ES-I3 (cell line): ENCODE results near the gene PLD4.

Experiments
- H3K36me3 ChIP-seq: 2 replicates; pipeline ENCODE4 v1.6.1; 2013; ENCODE audit warnings: mild to moderate bottlenecking, low read length, control low read depth, moderate library complexity; ENCODE audit not compliant: insufficient read depth
- H3K4me1 ChIP-seq: 2 replicates; pipeline ENCODE4 v1.6.1; 2013; ENCODE audit warnings: mild to moderate bottlenecking, control low read depth, low read length; ENCODE audit not compliant: insufficient read depth
- H3K9ac ChIP-seq: 2 replicates; pipeline ENCODE4 v1.6.1; 2013; ENCODE audit warnings: low read depth, mild to moderate bottlenecking, low read length, moderate library complexity
- H3K9me3 ChIP-seq: 2 replicates; pipeline ENCODE4 v1.6.1; 2013; ENCODE audit warnings: mild to moderate bottlenecking, low read length, moderate library complexity; ENCODE audit not compliant: control insufficient read depth, insufficient read depth

Gene PLD4

GRCh38 chr14:104954746-104955395 lies 30.2 kb downstream of the PLD4 start:
- Histone ChIP-seq H3K9ac (no peak overlapping the region), H3K36me3 (no peaks in the 10 kb centered on the region; the same call in 1 of the 2 replicates), H3K4me1 (no peaks in the 10 kb centered on the region), H3K9me3 (no peaks in the 10 kb centered on the region)

- H3K4me1 ChIP-seq = no peaks in the 10 kb centered on the region
- H3K9me3 ChIP-seq = no peaks in the 10 kb centered on the region
- no peaks in the 10 kb centered on the region; the same call in 1 of the 2 replicates for H3K36me3 ChIP-seq
- H3K9ac ChIP-seq = no peak overlapping the region
Measured at GRCh38 chr14:104955396-104955770, 30.7 kb downstream of the PLD4 start.

DNA sequence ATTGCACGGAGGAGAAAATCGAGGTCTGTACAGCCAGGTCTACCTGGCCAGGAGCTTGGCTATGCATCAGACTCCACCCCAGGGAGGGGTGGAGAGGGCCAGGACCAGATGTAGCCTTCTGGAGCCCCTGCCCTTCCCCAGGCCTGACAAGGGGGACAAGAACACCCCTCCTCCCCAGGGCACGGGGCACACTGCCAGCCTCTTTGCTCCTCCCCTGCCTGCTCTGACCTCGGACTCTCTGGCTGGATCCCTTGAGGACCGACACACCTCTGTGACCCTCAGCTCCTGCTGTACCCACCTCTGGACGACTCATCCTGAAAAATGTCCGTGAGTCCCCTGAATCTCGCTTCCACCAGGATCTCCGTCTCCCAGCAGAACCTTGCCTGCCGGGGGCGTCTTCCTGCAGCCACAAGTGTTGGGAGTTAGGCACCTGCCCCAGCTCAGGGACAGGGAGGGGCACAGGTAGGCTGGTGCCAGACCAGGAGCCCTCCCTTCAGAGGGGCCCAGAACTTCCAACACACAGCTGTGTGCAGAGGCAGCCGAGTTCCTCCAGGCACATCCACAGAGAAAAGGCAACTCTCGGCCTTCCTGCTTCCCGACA lies 31.7 kb downstream of the PLD4 start:
- H3K9ac ChIP-seq = no peak overlapping the region

GRCh38 chr14:104957146-104958113 lies 32.8 kb downstream of the PLD4 start:
- no peaks in the 10 kb centered on the region; the same call in 1 of the 2 replicates for H3K36me3 ChIP-seq
- no peak overlapping the region for H3K9ac ChIP-seq
- H3K4me1 ChIP-seq = no peaks in the 10 kb centered on the region
- no peaks in the 10 kb centered on the region for H3K9me3 ChIP-seq

More for the DNA sequence above, 31.7 kb downstream of the PLD4 start:
- Histone ChIP-seq H3K4me1 (no peaks in the 10 kb centered on the region), H3K36me3 (no peaks in the 10 kb centered on the region; the same call in 1 of the 2 replicates), H3K9me3 (no peaks in the 10 kb centered on the region)

- no peaks in the 10 kb centered on the region for H3K9me3 ChIP-seq
- no peak overlapping the region for H3K9ac ChIP-seq
- H3K4me1 ChIP-seq = peaks cover 16% of the 10 kb centered on the region; the same call in 1 of the 2 replicates
- no peaks in the 10 kb centered on the region for H3K36me3 ChIP-seq
Measured at GRCh38 chr14:104964546-104964945, 39.9 kb downstream of the PLD4 start.

GRCh38 chr14:104965561-104966231 lies 41.0 kb downstream of the PLD4 start:
- Histone ChIP-seq H3K9me3 (no peaks in the 10 kb centered on the region), H3K4me1 (peaks cover 24% of the 10 kb centered on the region; the same call in 1 of the 2 replicates), H3K9ac (no peak overlapping the region), H3K36me3 (no peaks in the 10 kb centered on the region)

- Histone ChIP-seq H3K4me1 (peaks cover 29% of the 10 kb centered on the region; the same call in 1 of the 2 replicates), H3K9ac (no peak overlapping the region), H3K36me3 (no peaks in the 10 kb centered on the region), H3K9me3 (no peaks in the 10 kb centered on the region)
Measured at GRCh38 chr14:104966261-104966865, 41.7 kb downstream of the PLD4 start.

GRCh38 chr14:104966981-104967385 lies 42.3 kb downstream of the PLD4 start:
- Histone ChIP-seq H3K9ac (peak overlapping the region; percentile 48; the same call in 1 of the 2 replicates), H3K4me1 (peaks cover 34% of the 10 kb centered on the region; the same call in 1 of the 2 replicates), H3K36me3 (no peaks in the 10 kb centered on the region), H3K9me3 (no peaks in the 10 kb centered on the region)

DNA sequence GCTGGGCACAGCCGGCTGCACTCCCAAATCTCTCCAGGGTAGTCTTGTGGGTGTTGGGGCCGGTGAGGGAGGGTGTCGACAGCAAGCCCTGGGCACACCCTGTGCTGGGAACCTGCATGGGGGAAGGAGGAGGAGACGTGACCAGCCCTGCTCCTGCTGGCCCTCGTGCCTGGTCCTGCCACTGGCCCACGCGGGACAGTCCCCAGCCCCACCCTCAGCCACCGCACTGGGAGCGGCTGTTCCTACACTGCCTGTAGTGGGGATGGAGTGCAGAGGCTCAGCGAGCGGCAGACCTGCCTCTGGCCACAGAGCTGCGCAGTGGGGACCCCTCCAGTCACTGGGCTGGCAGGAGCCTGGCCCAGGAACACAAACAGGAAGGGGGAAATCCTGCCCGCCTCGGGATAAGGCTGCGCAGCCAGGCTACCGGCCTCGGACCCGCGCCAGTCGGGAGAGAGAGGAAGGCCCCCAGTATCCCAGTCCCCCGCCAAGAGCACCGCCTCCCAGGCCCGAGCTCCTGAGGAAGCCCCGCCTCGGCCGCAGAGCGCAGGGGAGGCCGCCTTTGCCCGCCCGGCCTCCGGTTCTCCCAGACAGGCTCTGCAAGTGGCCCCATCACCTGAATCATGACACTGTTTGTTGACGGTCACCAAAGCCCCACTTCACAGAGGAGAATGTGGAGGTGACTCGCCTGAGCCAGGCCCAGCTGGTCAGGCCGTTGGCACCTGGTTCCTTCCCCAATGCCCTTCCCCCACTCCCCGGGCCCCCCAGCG lies 42.9 kb downstream of the PLD4 start:
- H3K9ac ChIP-seq = peak overlapping the region; percentile 48
- no peaks in the 10 kb centered on the region for H3K36me3 ChIP-seq
- H3K4me1 ChIP-seq = peaks cover 39% of the 10 kb centered on the region; the same call in 1 of the 2 replicates
- H3K9me3 ChIP-seq = no peaks in the 10 kb centered on the region

GRCh38 chr14:104968153-104968527 lies 43.5 kb downstream of the PLD4 start:
- H3K9me3 ChIP-seq = no peaks in the 10 kb centered on the region
- H3K9ac ChIP-seq = peak overlapping the region; percentile 48; the same call in 1 of the 2 replicates
- peaks cover 44% of the 10 kb centered on the region; the same call in 1 of the 2 replicates for H3K4me1 ChIP-seq
- H3K36me3 ChIP-seq = no peaks in the 10 kb centered on the region

DNA sequence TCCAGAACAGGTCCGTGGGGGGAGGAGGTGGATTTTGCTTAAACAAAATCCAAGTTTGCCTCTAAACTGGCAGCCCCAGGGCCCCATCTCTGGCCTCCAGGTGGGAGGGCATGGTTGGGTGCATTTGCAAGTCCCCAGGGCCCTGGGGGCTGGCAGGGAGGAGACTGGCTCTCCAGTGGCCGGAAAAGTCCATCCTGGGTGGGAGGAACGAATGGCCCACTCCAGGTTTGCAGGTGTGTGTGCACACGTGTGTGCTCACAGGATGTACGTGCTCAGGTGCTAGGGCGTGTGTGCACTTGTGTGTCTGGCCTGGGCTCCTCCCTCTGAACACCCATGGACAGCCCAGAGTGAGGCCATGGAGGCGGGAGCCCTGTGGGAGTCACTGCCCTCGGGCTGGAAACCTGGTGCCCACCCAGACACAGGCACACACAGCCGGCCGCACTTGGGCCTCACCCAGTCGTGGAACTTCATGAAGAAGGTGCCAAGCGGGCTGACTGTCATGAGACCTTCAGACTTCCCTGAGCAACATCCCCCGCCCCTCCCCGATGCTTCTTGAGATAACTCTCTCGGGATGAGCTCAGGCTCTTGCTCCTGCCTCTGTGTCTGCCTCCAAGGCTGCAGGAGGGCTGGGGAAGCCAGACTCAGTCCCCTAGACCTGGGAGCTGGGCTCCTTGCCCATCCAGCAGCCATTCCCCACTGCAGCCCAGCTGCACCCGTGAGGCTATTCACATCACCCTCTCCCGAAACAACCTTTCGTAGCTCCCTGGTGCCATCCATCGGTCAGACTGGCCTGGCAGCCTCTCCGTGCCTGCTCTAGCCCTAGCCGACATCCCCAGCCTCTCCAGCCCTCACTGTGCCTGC lies 44.1 kb downstream of the PLD4 start:
- no peaks in the 10 kb centered on the region for H3K36me3 ChIP-seq
- no peaks in the 10 kb centered on the region for H3K9me3 ChIP-seq
- H3K9ac ChIP-seq = peak overlapping the region; percentile 48; the same call in 1 of the 2 replicates
- peaks cover 49% of the 10 kb centered on the region; the same call in 1 of the 2 replicates for H3K4me1 ChIP-seq

DNA sequence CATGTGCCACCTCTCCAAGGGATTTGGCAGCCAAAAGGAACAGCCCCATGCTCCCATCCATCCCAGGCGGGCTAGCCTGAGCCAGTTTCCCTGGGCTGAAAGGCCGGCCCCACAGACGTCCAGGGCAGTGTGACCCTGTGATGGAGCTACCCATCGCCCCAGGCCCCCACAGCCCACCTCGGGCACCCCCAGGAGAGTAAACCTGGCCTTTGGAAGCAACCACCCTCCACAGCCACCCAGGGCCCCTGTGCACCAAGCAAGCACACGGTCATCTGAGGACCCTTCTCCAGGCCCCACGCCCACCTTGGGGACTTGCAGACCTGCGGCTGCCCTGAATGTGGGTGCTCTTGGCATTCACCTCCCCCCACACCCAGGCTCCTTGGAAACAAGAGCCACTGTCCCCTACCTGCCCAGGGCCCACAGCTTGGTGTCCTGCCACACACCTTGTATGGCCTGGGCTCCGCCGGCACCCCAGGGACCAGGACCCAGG lies 45.1 kb downstream of the PLD4 start:
- Histone ChIP-seq H3K36me3 (no peaks in the 10 kb centered on the region), H3K9me3 (no peaks in the 10 kb centered on the region), H3K9ac (peak overlapping the region; percentile 32; the same call in 1 of the 2 replicates), H3K4me1 (peaks cover 54% of the 10 kb centered on the region; the same call in 1 of the 2 replicates)
